Measurements from ENCODE around the gene AHCY.
"Not testable (repeated sequence)": the region's sequence is repeated elsewhere in the genome, so short reads cannot be mapped to it uniquely, and the experiment has no call there.

Gene AHCY

GRCh38 chr20:34296468-34296867 is 6.7 kb downstream of the AHCY start:
- DNase-seq, result no peak

- DNase-seq, result no peak
Observed at GRCh38 chr20:34295284-34295683, 7.9 kb downstream of the AHCY start.

GRCh38 chr20:34294563-34294962 is 8.6 kb downstream of the AHCY start:
- DNase-seq, result no peak

GRCh38 chr20:34293589-34293988 is 9.6 kb downstream of the AHCY start:
- DNase-seq, result no peak

GRCh38 chr20:34293119-34293518 is 10.0 kb downstream of the AHCY start:
- no peak for DNase-seq

- no peak for DNase-seq
Observed at GRCh38 chr20:34292496-34292895, 10.7 kb downstream of the AHCY start.

- no peak for DNase-seq
Observed at GRCh38 chr20:34290471-34290870, 12.7 kb downstream of the AHCY start.

GRCh38 chr20:34287500-34287899 is 15.7 kb downstream of the AHCY start:
- DNase-seq, result not testable (repeated sequence)

GRCh38 chr20:34285450-34285849 is 17.7 kb downstream of the AHCY start:
- DNase-seq, result no peak

GRCh38 chr20:34283844-34284243 is 19.3 kb downstream of the AHCY start:
- no peak for DNase-seq

- no peak for DNase-seq
Observed at GRCh38 chr20:34282041-34282440, 21.1 kb downstream of the AHCY start.

GRCh38 chr20:34281177-34281576 is 22.0 kb downstream of the AHCY start:
- DNase-seq, result no peak

GRCh38 chr20:34274694-34275093 is 28.5 kb downstream of the AHCY start:
- DNase-seq, result no peak

GRCh38 chr20:34271956-34272355 is 31.2 kb downstream of the AHCY start:
- no peak for DNase-seq

- no peak for DNase-seq
Observed at GRCh38 chr20:34269996-34270627, 33.0 kb downstream of the AHCY start.

- no peak for DNase-seq
Observed at GRCh38 chr20:34268851-34269636, 34.1 kb downstream of the AHCY start.

GRCh38 chr20:34268145-34268544 is 35.0 kb downstream of the AHCY start:
- DNase-seq, result no peak

GRCh38 chr20:34264141-34264540 is 39.0 kb downstream of the AHCY start:
- no peak for DNase-seq

- DNase-seq, result not testable (repeated sequence)
Observed at GRCh38 chr20:34263468-34263867, 39.7 kb downstream of the AHCY start.

- DNase-seq, result no peak
Observed at GRCh38 chr20:34262488-34263288, 40.5 kb downstream of the AHCY start.

GRCh38 chr20:34260208-34260942 is 42.8 kb downstream of the AHCY start:
- no peak for DNase-seq

GRCh38 chr20:34256629-34257124 is 46.5 kb downstream of the AHCY start:
- DNase-seq, result no peak

- no peak for DNase-seq
Observed at GRCh38 chr20:34254979-34255378, 48.2 kb downstream of the AHCY start.

Data from NCI-H524 treated with DMSO at 0.1 percent for 48 hours (cell line).